VCaP (cell line): ENCODE measurements around the gene NEURL2.
A peak's percentile ranks its signal among the peaks of the same experiment; 100 is the strongest.
"Not testable (repeated sequence)": the region's sequence is repeated elsewhere in the genome, so short reads cannot be mapped to it uniquely, and the experiment has no call there.

Experiments
- H3K27ac ChIP-seq: fragments of 450-650 bp; 2 replicates; pipeline ENCODE4 v1.5.1; 2017
- TF ChIP-seq, protein P1 (sequence below): fragments of 450-650 bp; conservative IDR thresholded peaks from 2 replicates; pipeline ENCODE4 v1.5.1; 2017; ENCODE audit warnings: mild to moderate bottlenecking, moderate library complexity

NEURL2 gene

DNA sequence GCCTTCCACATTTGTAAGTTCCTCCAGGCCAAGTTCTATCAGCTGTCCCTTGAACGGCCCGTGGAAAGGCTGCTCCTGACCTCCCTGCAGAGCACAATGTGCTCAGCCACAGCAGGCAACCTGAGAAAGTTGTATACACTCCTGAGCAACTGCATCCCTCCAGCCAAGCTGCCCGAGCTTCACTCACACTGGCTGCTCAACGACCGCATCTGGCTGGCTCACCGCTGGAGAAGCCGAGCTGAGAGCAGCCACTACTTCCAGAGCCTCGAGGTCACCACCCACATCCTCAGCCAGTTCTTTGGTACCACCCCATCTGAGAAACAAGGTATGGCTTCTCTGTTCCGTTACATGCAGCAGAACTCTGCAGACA lies 7.9 kb downstream of the NEURL2 start:
- TF ChIP-seq, protein P1, sequence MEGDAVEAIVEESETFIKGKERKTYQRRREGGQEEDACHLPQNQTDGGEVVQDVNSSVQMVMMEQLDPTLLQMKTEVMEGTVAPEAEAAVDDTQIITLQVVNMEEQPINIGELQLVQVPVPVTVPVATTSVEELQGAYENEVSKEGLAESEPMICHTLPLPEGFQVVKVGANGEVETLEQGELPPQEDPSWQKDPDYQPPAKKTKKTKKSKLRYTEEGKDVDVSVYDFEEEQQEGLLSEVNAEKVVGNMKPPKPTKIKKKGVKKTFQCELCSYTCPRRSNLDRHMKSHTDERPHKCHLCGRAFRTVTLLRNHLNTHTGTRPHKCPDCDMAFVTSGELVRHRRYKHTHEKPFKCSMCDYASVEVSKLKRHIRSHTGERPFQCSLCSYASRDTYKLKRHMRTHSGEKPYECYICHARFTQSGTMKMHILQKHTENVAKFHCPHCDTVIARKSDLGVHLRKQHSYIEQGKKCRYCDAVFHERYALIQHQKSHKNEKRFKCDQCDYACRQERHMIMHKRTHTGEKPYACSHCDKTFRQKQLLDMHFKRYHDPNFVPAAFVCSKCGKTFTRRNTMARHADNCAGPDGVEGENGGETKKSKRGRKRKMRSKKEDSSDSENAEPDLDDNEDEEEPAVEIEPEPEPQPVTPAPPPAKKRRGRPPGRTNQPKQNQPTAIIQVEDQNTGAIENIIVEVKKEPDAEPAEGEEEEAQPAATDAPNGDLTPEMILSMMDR = no peak
- H3K27ac ChIP-seq = no peak overlapping the region

DNA sequence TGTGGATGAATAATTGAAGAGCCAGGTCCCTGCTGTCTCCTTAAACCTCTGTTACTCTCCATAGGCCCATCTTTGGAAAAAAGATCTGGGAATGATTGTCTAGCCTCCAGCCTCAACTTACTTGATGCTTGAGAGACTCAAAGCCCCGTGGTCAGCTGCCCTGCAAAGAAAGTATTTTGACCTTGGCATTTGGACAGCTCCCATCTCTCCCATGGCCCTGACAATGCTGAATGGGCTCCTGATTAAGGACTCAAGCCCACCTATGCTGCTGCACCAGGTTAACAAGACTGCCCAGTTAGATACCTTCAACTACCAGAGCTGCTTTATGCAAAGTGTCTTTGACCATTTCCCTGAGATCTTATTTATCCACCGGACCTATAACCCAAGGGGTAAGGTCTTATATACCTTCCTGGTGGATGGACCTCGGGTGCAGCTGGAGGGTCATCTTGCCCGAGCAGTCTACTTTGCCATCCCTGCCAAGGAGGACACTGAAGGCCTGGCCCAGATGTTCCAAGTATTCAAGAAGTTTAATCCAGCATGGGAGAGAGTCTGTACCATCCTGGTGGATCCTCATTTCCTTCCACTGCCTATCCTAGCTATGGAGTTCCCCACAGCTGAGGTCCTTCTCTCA lies 8.4 kb downstream of the NEURL2 start:
- H3K27ac ChIP-seq = no peak overlapping the region
- TF ChIP-seq, protein P1 = no peak

DNA sequence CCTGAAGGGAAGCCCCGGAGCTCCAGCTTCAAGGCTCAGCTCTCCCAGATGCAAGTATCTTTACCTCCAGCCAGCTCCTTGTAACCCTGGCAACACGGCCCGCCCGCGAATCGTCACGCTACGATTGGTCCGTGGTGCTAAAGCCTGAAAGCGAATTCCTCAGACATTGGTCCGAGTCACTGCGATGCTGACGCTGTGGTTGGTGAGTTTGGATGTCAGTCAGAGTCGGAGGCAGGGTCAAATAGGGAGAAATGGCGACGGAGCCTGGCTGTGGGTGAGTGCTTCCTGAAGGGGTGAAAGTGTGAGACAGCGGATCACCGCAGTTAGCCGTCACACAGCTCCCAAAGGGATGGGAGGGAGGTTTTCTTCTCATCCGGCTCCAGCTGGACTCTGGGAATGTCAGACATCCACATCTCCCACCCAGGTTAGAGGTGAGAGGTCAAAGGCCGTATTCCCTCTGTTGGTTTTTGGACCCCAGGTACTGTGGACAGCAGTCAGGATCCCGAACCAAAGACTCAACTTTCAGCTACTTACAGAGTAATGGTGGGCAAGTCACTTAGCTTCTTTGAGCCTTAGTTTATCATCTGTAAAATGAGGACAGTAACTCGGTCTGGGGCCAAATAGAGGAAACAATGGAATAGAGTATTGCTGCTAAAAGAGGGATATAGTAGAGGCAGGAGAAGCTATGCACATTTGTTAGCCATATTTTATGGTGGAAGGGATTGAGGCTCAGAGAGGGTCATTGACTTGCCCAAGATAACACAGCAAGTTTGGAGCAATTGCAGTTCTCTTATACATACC lies 9.8 kb downstream of the NEURL2 start, which contains the start of gene ZSWIM1:
Gene ZSWIM1 (plus strand): TSS at position 240 of the 801 bp plus-strand sequence. CDS start 1,366 bp downstream, outside the sequence.
- H3K27ac ChIP-seq = peak within 1 kb of the TSS; percentile 77
- TF ChIP-seq, protein P1 = no peak

DNA sequence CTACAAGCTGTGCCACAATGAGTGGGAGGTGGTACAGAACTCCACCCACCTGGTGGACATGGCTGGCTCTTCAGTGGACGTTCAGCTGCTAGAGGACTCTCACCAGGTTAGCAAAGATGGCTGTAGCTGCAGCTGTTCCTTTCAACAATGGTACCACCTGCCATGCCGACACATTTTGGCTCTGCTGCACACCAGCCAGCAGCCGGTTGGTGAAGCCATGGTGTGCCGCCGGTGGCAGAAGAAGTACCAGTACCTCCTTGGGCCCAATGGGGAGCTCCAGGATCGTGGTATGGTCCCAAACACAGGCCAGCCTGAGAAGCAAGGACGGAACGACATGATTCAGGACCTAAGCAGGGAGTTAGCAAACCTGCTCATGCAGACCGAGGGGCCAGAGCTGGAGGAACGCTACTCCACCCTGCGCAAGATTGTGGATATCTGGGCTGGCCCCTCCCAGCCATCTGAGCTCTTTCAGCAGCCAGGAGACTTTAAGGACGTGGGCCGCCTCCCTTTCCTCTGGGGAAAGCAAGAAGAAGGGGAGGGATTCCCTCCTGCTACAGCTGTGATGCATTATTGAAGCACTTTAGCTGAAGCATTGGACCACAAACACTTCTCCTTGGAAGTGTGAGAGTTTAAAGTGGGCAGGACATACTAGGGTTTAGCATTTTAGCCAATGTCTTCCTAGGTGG lies 12.8 kb downstream of the NEURL2 start:
- no peak overlapping the region for H3K27ac ChIP-seq
- TF ChIP-seq, protein P1 = no peak

DNA sequence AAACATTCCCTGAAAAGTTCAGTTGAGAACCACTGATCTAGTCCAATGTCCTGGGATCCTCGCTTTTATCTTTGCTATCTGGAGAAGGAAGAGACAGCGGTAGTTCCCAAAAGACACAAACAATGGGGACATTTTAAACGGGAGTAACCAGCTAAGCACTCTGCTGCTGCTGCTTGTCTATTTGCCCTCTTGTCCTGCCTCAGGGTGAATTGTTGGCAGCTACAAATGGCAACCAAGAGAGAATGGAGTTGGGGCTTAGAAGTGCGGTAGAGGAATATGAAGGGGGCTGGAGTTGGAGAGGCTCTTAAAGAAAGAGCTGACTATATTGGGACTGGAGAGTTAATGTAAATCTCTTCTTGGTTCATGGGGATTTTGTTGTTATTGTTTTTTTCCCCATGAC lies 16.4 kb downstream of the NEURL2 start:
- H3K27ac ChIP-seq = no peak overlapping the region
- TF ChIP-seq, protein P1 = no peak

DNA sequence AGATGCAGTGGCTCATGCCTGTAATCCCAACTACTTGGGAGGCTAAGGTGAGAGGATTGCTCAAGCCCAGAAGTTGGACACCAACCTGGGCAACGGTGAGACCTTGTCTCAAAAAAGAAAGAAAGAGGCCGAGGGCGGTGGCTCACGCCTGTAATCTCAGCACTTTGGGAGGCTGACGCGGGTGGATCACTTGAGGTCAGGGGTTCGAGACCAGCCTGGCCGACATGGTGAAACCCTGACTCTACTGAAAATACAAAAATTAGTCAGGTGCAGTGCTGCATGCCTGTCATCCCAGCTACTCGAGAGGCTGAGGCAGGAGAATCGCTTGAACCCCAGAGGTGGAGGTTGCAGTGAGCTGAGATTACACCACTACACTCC lies 16.9 kb downstream of the NEURL2 start:
- H3K27ac ChIP-seq = not testable (repeated sequence)

DNA sequence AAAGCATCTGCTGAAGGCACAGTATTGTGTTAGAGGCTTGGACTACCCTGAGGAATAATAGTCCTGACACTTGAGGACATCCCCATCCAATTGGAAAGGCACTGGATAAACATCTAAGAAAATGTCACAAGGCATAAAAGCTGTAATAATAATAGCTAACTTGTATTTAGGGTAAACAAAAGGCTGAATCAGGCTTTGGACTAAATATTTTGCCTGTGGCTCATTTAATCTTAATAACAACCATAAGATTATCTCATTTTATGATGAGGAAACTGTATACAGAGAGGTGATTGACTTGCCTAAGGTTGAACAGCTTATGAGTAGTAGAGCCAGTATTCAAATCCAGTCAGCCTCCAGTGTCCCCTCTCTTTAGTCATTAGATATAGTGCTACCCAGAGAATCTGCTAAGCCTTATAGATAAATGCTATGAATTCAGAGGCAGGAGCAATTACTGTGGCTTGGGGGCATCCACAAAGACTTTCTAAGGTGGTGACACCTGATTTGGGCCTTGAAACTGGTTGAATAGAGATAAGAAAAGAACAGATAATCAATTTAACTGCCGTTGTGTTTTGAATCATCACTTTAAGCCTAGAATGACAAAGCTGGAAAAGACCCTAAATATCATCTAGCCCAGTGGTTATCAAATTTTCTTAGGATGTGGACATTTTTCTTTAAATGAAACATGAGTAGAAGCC lies 17.5 kb downstream of the NEURL2 start:
- no peak overlapping the region for H3K27ac ChIP-seq
- TF ChIP-seq, protein P1 = no peak
